HG03571 (cell line): Measurements from ENCODE around the gene RRM2.

Experiments used
- ATAC-seq: cut with Tn5 transposase; IDR thresholded peaks from one replicate; pipeline ENCODE4 v1.9.1; 2021; ENCODE audit not compliant: unreplicated experiment

RRM2 gene

DNA sequence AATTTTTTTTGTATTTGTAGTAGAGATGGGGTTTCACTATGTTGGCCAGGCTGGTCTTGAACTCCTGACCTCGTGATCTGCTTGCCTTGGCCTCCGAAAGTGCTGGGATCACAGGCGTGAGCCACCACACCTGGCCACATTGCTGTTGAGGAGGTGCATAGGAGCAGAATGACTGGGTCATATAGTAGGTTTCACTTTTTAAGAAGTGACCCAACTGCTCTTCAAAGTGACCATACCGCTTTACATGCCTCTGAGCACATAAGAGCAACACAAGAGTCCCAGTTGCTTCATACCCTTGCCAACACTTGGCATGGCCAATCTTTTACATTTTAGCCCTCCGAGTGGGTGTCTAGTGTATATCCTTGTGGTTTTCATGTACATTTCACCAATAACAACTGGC, 28.9 kb downstream of the RRM2 start:
- no peak for ATAC-seq

DNA sequence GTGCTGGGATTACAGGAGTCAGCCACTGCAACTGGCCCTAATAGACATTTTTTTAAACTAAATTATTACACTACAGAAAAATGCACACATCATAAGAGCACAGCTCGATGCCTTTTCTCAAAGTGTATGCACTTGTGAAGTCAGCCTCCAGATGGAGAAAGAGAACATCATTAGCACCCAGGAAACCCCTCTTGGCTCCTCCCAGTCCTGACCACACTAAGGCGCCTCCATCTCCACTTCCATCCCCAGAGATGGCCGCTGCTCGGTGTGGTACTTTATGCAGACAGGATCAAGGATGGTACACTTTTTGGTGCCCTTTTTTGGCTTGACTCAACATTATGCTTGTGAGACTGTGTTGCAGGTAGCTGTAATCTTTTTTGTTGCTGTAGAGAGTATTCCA, 34.8 kb downstream of the RRM2 start:
- no peak for ATAC-seq

DNA sequence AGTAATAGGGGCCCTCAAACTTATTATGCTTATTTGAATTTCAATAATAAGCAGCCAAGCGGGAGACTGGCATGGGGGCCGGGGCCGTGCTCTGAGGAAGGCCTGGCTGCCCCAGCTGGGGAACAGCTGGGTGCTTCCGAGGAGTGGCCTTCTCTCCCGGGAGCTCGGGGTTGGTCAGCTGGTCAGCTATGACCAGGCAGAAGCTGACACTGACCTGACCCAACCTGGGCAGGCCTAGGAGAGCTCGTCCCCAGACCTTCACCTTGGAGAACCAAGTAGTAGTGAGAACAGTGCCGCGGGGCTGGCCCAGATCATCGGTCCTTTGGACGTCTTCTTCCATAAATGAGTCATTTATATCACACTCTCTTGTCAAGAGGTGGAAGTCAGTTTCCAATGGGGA, 36.1 kb downstream of the RRM2 start:
- ATAC-seq, result no peak

DNA sequence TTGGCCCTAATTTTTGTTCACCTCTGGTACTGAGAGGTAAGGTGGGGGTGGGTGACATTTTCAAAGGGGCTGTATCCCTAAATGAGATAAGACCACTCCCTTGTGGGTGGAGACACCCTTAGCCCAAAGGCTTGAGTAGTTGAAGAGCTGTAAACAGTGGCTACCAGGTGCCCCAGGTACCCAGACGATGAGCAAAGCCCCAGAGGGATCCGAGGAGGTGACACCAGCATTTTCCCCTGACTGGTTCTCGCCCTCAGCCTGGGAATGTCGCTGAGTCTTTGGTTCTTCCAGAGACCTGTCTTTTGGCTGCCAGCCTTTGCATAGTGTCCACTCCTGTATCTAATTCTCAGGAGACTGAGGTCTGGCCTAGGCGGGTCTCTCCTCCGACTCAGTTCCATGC, 36.5 kb downstream of the RRM2 start:
- no peak for ATAC-seq

DNA sequence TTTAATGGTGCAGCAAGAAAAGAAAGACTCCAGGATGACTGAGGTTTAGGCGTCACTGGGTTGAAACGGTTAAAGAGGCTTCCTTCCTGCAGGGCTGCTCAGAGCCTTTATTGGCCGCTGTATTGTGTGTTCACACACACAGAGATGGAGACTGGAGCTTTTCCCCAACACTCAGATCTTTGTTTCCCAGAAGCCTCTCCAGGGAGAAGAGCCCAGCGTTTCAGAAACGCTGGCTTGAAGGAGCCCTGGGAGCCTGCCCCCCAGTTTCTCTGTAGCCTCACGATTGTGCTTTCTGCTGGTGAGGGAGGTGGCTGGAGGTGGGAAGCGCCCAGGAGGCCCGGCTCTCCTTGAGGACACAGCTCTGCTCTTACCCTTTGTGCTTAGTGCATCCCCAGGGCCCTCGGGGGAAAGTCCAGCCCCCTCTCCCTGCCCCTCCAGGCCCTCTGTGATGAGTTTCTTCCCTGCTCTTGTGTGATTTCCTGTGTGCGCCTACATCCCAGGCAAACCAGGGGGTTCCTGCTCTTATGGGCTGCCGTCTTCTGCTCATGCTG, 37.1 kb downstream of the RRM2 start:
- ATAC-seq, result no peak

DNA sequence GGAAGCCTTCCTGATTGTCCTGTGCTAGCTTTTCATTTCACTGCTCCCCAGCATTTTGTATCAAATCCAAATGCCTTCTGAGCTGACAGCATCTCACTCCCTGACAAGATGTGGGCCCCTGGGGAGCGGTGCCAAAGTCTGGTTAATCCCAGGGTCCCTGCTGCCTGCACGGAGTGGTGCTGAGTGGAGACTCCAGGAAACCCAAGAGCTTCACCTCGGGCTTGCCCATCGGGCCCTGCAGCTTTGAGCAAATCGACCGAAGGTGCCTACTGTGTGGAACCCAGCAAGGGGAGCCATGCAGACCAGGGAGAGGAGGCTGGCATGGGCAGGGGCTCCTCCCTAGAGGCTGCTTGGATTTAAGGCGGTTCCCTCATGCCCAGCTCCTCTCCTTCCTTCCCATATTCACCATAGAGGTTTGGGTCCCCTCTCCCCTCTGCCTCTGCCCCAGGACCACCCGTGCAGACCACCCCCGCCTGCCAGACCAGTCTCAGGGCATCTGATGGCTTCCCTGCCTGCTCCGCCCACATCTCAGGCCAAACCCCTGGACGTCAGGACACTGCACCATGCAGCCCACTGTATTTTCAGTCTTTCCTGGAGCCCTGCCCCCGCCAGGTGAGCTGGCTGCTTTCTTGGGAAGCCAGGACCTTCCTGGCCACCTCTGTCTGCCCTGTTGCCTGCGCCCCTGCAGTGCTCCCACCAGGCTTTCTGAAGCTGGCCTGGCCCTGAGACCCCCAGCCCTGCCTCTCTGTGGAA, 37.8 kb downstream of the RRM2 start:
- ATAC-seq, result no peak

DNA sequence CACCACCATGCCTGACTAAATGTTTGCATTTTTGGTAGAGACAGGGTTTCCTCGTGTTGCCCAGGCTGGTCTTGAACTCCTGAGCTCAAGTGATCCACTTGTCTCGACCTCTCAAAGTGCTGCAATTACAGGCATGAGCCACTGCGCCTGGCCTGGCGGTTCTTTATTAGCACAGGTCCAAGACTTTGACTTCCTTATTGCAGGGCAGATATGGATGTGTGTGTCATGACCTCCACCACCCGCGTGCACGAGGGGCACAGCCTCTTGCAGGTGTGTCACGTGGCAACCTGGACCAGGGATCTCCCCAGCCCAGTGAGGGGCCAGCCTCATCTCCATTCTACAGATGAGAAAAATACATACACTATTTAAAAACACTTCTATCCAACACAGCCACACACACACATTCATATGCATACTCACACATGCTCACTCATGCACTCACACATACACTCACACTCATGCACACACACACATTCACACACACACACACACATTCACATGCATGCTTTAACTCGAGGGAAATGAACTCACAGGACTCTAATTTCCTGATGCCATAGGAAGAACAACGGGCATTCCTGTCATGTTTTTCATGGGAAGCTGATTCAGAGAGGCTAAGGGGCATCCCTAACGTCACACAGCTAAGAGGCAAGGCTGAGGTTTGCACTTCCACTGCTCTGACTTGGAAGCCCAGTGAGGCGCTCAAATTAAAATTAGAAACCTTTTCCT, 38.8 kb downstream of the RRM2 start:
- no peak for ATAC-seq

DNA sequence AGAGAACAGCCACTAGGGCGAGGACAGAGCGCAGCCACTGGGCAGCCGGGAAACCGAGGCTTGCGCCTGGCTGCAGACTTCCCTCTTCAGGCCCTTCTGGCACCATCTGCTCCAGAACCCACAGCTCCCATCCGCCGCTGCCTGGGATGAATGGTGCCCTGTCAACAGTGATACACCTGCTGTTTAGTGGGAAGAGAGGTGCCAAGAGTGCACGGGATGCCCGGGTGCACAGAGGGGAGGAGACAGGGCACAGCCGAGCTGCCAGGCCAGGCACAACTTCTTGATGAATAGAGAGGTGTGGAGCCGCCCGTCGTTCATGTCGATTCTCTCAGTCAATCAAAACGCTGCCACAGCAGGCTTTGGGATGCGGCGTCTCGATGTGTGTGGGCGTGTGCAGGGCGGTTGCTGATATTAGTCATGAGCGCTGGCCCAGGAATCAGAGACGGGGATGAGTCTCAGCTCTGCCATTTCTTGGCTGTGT, 39.5 kb downstream of the RRM2 start:
- no peak for ATAC-seq

DNA sequence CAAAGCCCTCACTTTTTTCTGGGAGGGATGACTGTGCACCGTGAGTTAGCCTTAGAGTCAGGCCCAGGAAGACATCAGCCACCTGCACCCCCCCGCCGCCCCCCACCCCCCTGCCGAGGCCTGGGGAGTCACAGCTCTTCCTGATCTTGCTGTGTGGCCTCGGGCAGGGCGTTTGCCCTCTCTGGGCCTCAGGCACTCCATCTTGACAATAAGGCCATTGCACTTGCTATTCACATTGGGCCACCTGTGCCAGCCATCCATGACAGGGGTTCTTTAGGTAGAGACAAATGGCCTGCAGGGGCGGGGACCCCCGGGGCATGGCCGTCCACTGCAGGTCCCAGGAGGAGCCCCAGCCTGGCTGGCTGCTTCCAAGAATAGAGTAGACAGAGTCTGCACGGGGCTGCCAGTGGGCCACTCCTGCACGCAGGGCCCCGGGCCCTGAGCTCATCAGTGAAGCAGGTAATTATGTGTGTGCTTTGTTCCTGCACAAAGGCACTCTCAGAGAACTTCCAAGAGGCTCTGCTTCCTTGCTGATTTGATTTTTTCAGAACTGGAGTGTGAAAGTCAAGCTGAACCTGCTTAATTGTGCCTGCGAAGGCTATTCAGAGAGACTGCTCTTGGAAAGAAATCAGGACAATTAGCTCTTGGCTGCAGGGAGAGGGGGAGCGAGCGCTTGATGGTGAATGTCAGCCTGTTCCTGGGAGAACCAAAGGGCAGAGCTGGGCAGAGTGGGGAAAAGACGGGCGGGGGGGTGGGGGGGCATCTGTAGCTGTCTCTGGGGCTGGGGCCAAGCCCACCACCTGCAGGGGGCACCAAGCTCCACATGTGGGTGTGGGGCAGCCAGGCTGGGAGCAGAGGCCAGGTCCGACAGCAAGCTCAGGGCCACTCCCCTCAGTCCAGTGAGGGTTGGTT, 40.3 kb downstream of the RRM2 start:
- no peak for ATAC-seq

DNA sequence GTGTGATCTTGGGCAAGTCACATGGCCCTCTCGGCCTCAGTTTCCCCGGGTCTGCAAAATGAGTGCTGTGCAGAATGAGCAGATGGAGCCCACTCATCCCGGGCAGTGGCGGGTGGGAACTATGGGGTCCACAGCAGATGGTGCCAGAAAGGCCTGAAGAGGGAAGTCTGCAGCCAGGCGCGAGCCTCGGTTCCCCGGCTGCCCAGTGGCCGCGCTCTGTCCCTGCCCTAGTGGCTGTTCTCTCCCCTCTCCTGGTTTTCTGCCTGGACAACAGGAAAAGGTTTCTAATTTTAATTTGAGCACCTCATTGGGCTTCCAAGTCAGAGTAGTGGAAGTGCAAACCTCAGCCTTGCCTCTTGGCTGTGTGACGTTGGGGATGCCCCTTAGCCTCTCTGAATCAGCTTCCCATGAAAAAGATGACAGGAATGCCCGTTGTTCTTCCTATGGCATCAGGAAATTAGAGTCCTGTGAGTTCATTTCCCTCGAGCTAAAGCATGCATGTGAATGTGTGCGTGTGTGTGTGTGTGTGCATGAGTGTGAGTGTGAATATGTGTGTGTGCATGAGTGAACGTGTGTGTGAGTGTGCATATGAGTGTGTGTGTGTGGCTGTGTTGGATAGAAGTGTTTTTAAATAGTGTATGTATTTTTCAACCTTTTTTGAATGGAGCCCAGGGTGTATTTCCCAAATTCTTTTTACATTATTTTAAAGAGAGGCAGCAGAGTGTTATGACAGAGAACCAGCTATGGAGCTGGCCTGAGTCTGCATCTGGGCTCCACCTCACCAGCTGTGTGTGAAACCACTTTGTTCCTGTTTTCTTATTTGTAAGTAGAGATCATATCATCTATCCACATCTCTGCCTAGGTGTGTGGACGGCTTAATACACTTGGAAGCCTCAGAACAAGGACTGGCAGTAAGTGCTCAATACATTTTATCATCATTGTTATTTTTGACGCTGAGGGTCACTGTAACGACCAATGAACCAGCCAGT, 41.3 kb downstream of the RRM2 start:
- ATAC-seq, result no peak

DNA sequence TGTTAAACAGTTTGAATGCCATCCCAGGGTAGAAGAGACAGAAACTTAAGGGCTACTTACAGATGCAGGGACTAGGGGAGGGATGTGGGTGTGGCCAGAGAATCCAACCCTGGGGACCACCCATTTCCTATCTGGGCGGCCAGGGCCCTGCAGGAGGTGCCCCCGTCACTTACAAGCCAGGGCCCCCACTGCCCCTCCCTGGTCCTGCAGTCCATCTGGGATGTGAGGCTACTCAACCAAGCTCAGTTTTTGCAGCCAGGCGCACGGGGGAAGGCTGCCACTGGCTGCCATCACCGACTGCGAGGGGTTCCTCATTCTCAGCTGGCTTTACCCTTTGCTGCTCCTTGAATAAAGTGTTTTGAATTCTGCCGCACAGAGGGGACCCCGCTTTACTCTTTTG, 42.1 kb downstream of the RRM2 start:
- no peak for ATAC-seq

DNA sequence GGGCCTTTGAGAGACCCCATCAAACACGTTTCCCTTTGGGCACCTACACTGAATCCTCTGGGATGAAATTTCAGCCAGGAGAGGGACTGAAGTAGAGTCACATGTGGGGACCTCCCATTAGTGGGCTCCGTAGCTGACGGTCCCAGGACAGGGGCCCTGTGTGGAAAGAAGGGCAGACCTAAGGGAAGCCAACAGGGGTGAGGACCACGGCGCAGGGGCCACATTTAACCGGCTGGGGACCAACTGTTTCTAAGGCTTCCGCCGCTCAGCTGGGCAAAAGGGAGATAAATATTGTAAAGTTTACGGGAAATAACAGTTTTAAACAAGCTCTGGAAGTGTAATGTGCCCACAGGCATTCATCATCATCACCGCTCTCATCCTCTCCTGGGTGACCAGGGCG, 42.7 kb downstream of the RRM2 start:
- no peak for ATAC-seq

DNA sequence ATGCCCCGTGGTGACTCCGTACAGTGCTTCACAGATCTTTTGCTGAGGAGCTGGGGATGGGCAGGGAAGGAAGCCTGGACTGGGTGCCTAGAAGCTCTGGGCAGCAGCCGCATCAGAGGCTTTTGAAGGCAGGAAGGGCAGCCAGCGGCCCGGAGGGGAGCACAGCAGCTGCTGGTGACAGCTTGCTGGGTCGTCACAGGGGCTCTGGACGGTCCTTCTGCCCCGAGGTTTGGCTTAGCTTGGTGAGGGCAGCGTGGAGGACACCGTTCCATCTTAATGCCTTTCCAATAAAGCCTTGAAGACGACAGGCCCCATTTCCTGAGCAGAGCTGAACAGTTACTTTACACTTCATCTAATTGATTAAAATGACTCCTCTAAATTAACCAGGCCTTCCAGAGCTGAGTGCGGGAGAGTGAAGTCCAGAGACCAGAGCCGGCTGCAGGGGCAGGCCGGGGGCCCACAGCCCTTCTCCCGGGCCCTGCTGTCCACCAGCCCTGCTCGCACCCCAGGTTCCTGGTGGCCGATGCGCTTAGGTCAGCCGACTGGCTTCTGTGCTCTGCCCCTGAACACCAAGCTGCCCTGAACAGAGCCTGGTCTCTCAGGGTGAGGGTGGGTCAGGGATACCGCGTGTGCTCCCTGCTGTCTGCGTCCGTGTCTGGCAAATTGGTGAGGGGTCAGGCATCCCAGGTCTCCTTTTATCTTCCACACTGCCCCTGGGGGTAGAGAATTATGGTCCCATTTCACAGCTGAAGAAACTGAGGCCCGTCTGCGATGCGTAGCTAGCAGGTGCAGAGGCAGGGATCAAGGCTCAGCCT, 43.5 kb downstream of the RRM2 start:
- ATAC-seq, result no peak

DNA sequence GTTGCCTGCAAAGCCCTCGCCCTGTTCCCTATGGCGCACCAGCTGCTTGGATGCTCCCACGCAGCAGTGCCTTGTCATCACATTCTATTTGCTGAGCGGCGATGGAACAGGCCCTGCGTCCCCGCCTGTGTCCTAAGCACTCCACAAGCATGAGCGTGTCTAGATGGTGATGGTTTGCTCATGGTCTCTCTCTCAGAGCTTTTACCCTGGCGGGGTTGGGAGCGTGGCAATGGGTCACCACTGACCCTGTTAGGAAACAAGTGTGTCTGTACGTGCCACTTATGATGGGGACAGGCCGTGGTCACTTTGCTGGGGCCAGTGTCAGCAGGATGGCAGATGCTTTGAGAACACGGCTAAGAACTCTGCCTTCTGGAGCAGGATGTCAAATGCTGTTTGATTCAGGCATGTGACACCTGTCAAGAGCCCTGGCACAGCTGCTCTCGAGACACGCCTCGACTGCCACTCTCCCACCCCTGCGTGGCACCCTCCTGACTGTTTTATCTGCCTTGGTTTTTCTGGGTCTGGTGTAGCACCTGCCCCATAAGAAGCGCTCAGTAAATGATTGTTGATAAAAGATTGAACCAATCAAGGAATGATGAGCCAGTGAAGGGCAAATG, 44.2 kb downstream of the RRM2 start:
- ATAC-seq, result no peak

DNA sequence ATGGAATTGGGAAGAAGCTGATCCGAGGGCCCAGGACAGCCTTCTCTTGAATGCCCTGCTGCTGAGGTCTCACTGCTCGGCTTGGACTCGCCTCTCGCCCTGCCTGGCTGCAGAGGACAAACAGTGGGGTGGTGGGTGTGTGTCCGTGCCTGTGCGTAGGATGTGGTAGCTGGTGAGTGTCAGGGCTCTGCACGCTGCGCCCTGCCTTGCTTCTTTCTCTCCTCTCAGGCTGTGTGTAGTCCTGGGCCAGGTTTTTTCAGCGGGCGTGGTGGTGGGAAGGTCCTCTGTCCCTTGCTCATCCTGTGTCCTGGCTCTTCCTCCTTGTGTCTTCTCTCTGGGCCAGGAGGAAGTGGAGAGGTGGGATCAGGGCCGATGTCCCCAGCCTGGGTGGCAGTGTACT, 44.8 kb downstream of the RRM2 start:
- no peak for ATAC-seq

DNA sequence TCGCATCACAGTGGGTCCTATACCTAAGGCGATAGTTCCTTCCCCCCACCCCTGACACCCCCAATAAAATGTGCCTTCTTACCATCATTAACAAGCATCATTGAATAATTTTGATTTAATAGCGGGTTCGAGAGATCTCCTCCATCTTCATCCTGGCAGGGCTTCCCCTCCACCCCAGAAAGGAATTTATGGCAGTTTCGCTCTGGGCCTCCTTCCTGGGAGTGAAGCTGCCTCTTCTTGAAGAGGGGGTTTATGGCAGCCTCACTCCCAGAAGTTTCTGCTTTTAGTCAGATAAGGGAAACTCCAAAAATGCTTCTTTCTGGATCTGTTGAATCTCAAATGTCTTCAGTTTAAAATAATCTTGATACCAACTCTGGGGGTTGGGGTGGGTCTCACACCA, 45.7 kb downstream of the RRM2 start:
- ATAC-seq, result no peak

DNA sequence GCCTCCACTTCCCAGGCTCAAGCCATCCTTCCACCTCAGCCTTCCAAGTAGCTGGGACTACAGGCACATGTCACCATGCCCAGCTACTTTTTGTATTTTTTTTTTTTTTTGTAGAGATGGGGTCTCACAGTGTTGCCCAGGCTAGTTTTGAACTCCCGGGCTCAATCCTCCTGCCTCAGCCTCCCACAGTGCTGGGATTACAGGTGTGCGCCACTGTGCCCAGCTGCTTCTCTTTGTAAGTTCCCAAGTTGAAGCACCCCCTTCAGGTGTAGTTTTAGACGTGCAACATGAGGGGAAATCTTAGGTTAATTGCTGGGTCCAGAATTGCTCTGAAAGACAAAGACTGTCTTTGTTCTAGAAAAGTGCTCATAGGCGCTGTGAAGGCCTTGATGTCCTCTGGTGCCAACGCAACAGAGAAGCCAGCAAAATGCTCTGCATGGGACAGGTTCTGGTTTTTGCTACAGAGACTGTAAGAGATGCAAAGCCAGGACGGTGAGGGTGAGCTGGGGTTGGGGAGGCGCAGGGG, 46.6 kb downstream of the RRM2 start:
- ATAC-seq, result no peak

DNA sequence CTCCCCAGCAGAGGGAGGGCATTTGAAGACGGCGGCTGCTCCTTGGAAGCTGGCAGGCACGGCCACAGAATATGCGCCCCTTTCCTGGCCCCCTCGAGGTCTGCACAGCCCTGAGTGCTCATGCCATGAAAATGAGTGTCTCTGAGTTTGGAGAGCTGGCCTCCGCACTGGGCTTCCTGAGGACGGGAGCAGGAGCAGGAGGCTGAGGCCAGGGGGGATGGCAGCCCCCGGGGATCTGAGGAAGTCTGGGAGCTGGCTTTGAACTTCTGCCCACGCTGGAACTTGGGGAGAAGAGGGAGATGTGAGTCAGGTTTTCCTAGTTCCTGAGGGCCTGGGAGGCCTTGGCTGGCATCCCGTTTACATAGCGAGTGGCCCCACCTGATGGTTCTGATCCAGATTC, 47.0 kb downstream of the RRM2 start:
- no peak for ATAC-seq

DNA sequence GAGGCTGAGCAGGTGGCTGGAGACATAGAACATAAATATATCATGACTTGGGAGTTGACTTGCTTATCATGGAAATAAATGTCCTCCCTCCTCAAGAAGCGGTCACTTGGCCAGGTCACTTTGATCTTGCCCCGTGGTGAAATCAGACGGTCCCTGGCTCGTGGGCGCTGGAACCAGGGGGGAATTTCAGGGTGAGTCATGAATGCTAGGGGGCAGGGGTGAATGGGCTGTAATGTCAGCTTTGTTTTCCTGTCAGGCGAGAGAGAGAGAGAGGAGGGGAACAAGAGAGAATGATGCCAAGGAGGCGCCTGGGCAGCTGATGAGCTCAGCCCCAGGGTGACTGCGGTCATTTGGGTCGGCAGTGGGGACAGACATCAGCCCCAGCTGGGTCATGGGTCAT, 47.7 kb downstream of the RRM2 start:
- no peak for ATAC-seq
